Hepatocyte (in vitro differentiated cells): Measurements from ENCODE around the gene WDR35.

Experiments
- CTCF ChIP-seq: fragments of 200-600 bp; sonication (generic); IDR thresholded peaks from 2 replicates; pipeline ENCODE4 v1.5.1; 2016; ENCODE audit warnings: antibody characterized with exemption, mild to moderate bottlenecking; ENCODE audit not compliant: poor library complexity
- EZH2 ChIP-seq: fragments of 200-600 bp; sonication (generic); IDR thresholded peaks from 2 replicates; pipeline ENCODE4 v1.6.1; 2016; ENCODE audit warnings: antibody characterized with exemption, mild to moderate bottlenecking, borderline replicate concordance
- EZH2phosphoT487 ChIP-seq: fragments of 200-600 bp; sonication (generic); IDR thresholded peaks from one replicate; pipeline ENCODE4 v1.6.1; 2018; ENCODE audit warnings: antibody characterized with exemption, mild to moderate bottlenecking, low read depth, moderate library complexity; ENCODE audit not compliant: unreplicated experiment, severe bottlenecking

GRCh38 chr2:19932928-19933327 is 57.0 kb downstream of the WDR35 start:
- TF ChIP-seq CTCF (no peak), EZH2phosphoT487 (no peak), EZH2 (no peak)
